Tongue (tissue), 3 donors: ENCODE data around the gene KRTAP5-8. TPM values are rescaled to one million over a fixed set of nuclear protein-coding genes. Genes with fewer than 3 reads are reported as not detected.
"Not testable (repeated sequence)": the region's sequence is repeated elsewhere in the genome, so short reads cannot be mapped to it uniquely, and the experiment has no call there.

Source experiments
- DNase-seq: peaks from one replicate; pipeline ENCODE4 v3.0.0-alpha.2; 2015
- small RNA-seq: library from RNA; depleted of rRNA; stranded (forward); fragments of <200 nt; gene quantifications from one replicate; pipeline ENCODE3, GENCODE V24; 2014; ENCODE audit warnings: low replicate concordance
- total RNA-seq: library from RNA; depleted of rRNA; stranded (reverse); fragments of >200 nt; gene quantifications from one replicate; pipeline ENCODE4 v1.2.3, GENCODE V29; 2014

KRTAP5-8 gene
- total RNA-seq, 1 donor from 2014 or later = not detected

GRCh38 chr11:71574418-71574817 lies 36.6 kb downstream of the KRTAP5-8 start:
- no peak for DNase-seq

DNA sequence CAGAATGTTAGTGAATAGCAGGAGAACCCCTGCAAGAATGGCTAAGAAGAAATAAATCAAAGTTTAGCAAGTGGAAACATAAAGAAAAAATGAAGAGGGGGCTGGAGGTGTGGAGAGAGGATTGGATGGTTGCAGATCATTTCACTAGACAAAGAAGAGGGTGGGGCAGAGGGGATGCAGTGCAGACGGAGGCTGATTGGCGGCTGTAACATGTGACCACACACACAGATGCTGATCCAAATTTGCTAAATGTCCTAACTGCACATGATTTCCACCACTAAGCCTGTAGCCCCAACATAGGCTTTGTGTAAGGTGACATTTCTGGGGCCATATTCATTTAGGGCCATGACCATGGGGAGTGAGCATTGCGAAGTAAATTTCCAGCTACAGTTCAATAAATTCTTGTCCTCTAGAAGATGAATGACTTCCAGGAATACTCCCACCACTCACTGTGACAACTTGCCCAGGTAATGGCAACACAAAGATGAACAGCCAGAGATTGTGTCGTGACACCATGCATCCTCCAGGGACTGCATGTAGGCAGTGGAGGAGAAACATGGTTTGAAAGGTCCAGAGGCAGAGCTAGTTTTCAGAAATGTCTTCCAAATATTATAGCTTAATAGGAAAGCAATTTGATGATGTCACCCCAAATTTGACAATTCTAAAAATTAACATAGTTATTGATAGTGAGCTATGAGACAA lies 38.0 kb downstream of the KRTAP5-8 start:
- DNase-seq = no peak

- DNase-seq = not testable (repeated sequence)
Measured at GRCh38 chr11:71576688-71577465, 39.1 kb downstream of the KRTAP5-8 start.

GRCh38 chr11:71577469-71578004 lies 39.7 kb downstream of the KRTAP5-8 start:
- no peak for DNase-seq

DNA sequence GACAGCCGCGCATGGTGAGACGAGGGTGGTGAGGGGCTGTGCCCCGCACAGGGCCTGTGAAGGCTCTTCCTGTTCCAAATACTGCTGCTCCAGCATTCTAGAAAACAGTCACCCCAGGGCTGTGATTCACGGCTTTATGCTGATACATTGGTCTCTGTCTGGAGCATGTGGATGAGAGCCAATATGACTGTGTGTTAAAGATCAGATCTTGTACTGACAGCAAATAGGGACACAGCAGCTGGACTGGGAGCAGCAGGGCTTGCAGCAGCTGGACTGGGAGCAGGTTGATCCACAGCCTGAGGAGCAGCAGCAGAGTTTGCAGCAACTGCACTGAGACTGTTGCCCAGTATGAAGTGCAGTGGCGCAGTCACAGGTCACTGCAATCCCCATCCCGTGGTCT lies 41.7 kb downstream of the KRTAP5-8 start:
- peak; percentile 71 for DNase-seq

GRCh38 chr11:71580057-71581003 lies 42.5 kb downstream of the KRTAP5-8 start:
- DNase-seq = peak; percentile 76

GRCh38 chr11:71581826-71582225 lies 44.0 kb downstream of the KRTAP5-8 start:
- DNase-seq = no peak

DNA sequence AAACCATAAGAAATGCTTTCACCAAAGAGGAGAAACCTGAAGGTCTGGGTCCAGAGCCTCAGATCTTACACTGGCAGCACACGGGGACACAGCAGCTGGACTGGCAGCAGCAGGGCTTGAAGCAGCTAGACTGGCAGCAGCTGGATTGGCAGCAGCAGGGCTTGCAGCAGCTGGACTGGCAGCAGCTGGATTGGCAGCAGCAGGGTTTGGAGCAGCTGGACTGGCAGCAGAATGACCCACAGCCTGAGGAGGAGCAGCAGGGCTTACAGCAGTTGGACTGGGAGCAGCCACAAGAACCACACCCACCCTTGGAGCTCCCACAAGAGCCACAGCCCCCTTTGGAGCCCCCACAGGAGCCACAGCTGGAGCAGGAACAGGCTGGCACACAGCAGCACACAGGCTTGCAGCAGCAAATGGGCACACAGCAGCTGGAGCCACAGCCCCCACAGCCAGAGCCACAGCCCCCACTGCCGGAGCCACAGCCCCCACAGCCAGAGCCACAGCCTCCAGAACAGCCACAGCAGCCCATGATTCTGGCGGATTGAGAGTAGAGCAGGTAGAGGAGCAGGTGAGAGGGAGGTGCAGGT lies 44.6 kb downstream of the KRTAP5-8 start, which contains the start of gene KRTAP5-11:
Gene KRTAP5-11 (minus strand): TSS at position 567 of the 587 bp plus-strand sequence. CDS start 38 bp downstream, at position 529.
- peak; percentile 65 for DNase-seq

- not testable (repeated sequence) for DNase-seq
Measured at GRCh38 chr11:71582969-71583368, 45.1 kb downstream of the KRTAP5-8 start.

DNA sequence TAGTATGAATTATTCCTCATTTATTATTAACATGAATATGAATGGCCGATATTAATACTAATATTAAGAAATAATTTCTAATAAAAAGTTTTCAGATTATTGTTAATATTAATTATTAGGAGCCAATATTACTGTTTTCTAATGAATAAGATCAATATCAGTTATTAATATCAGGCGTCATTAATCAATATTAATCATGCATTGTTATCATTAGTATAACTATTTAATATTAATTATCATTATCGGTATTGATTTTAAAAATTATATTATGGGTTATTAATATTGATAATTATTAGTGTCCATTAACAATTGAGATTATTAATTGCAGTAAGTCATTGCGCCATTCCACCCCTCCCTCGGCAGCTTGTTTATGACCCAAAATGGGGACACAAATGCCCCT lies 47.8 kb downstream of the KRTAP5-8 start:
- not testable (repeated sequence) for DNase-seq

DNA sequence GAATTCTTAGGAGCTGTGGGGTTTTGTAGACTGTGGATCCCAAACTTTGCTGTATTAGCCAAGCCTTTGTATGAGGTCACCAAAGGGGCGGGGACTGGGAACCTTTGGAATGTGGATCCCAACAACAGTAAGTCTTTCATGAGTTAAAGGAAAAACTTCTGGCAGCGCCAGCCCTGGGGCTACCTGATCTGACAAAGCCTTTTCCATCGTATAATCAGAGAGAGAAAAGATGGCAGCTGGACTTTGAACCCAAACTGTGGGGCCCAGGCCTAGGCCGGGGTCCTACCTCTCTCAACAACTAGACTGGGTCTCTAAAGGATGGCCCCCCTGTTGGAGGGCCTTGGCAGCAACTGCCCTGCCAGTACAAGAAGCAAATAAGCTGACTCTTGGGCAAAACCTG lies 50.5 kb downstream of the KRTAP5-8 start:
- not testable (repeated sequence) for DNase-seq

Small RNA genes within 50 kb of the gene (small RNA-seq; reads per million reads assigned to genes)
- gene AP000867.1 (not detected), gene KRTAP5-14P (not detected)

Other genes with a start within 250 kb of the KRTAP5-8 start
- gene DHCR7, start 89.6 kb upstream of the KRTAP5-8 start, total RNA-seq = 9.9 TPM
- gene NADSYN1, start 84.8 kb upstream of the KRTAP5-8 start, total RNA-seq = 58.9 TPM
- not detected for gene KRTAP5-7, start 10.8 kb upstream of the KRTAP5-8 start, total RNA-seq
- gene KRTAP5-9, start 10.4 kb downstream of the KRTAP5-8 start, total RNA-seq = not detected
- not detected for gene KRTAP5-10, start 27.5 kb downstream of the KRTAP5-8 start, total RNA-seq
- gene KRTAP5-11, start 44.9 kb downstream of the KRTAP5-8 start, total RNA-seq = not detected